ENCODE measurements around the gene GNB2.
A peak's percentile ranks its signal among the peaks of the same experiment; 100 is the strongest.

The GNB2 gene

GRCh38 chr7:100687751-100688300 lies 14.3 kb downstream of the GNB2 start:
- no peak overlapping the region for H3K27ac ChIP-seq (ENCODE audit: low read depth, low read length)
- H3K9ac ChIP-seq (ENCODE audit: low read depth in 1 of 2, low read length in 2 of 2): no peak overlapping the region
- H3K4me3 ChIP-seq (ENCODE audit: low read depth in 1 of 2, low read length in 2 of 2): no peak overlapping the region
- no peaks in the 10 kb centered on the region for H3K9me3 ChIP-seq (ENCODE audit: control insufficient read depth in 1 of 2, low read length in 2 of 2)
- peaks cover 15 to 19% of the 10 kb centered on the region in 2 donors for H3K4me1 ChIP-seq (ENCODE audit: control insufficient read depth in 1 of 2, insufficient read depth in 2 of 2, low read length in 2 of 2)
- H3K36me3 ChIP-seq (ENCODE audit: control insufficient read depth in 1 of 2, insufficient read depth in 2 of 2, low read length in 2 of 2): peaks cover 20 to 65% of the 10 kb centered on the region in 2 donors
- no peaks in the 10 kb centered on the region for H3K27me3 ChIP-seq (ENCODE audit: control insufficient read depth in 1 of 2, insufficient read depth in 2 of 2, low read length in 2 of 2)

- H3K4me3 ChIP-seq (ENCODE audit: low read depth in 1 of 2, low read length in 2 of 2): no peak overlapping the region
- H3K4me1 ChIP-seq (ENCODE audit: control insufficient read depth in 1 of 2, insufficient read depth in 2 of 2, low read length in 2 of 2): peaks cover 17 to 24% of the 10 kb centered on the region in 2 donors
- no peak overlapping the region for H3K27ac ChIP-seq (ENCODE audit: low read depth, low read length)
- no peaks in the 10 kb centered on the region for H3K27me3 ChIP-seq (ENCODE audit: control insufficient read depth in 1 of 2, insufficient read depth in 2 of 2, low read length in 2 of 2)
- H3K9ac ChIP-seq (ENCODE audit: low read depth in 1 of 2, low read length in 2 of 2): no peak overlapping the region
- peaks cover 20 to 60% of the 10 kb centered on the region in 2 donors for H3K36me3 ChIP-seq (ENCODE audit: control insufficient read depth in 1 of 2, insufficient read depth in 2 of 2, low read length in 2 of 2)
- H3K9me3 ChIP-seq (ENCODE audit: control insufficient read depth in 1 of 2, low read length in 2 of 2): no peaks in the 10 kb centered on the region
Observed at GRCh38 chr7:100688326-100688860, 14.9 kb downstream of the GNB2 start.

- H3K4me1 ChIP-seq (ENCODE audit: control insufficient read depth in 1 of 2, insufficient read depth in 2 of 2, low read length in 2 of 2): peaks cover 17 to 24% of the 10 kb centered on the region in 2 donors
- no peak overlapping the region for H3K4me3 ChIP-seq (ENCODE audit: low read depth in 1 of 2, low read length in 2 of 2)
- H3K27ac ChIP-seq (ENCODE audit: low read depth, low read length): no peak overlapping the region
- no peaks in the 10 kb centered on the region for H3K9me3 ChIP-seq (ENCODE audit: control insufficient read depth in 1 of 2, low read length in 2 of 2)
- no peaks in the 10 kb centered on the region for H3K27me3 ChIP-seq (ENCODE audit: control insufficient read depth in 1 of 2, insufficient read depth in 2 of 2, low read length in 2 of 2)
- H3K36me3 ChIP-seq (ENCODE audit: control insufficient read depth in 1 of 2, insufficient read depth in 2 of 2, low read length in 2 of 2): peaks cover 16 to 50% of the 10 kb centered on the region in 2 donors
- no peak overlapping the region for H3K9ac ChIP-seq (ENCODE audit: low read depth in 1 of 2, low read length in 2 of 2)
Observed at GRCh38 chr7:100689230-100690135, 15.9 kb downstream of the GNB2 start.

GRCh38 chr7:100691676-100692577 lies 18.4 kb downstream of the GNB2 start:
- Histone ChIP-seq H3K9me3 (ENCODE audit: control insufficient read depth in 1 of 2, low read length in 2 of 2) (no peaks in the 10 kb centered on the region), H3K4me3 (ENCODE audit: low read depth in 1 of 2, low read length in 2 of 2) (peak overlapping the region; percentile 31 to 80), H3K9ac (ENCODE audit: low read depth in 1 of 2, low read length in 2 of 2) (peak overlapping the region; percentile 25 to 56), H3K27me3 (ENCODE audit: control insufficient read depth in 1 of 2, insufficient read depth in 2 of 2, low read length in 2 of 2) (no peaks in the 10 kb centered on the region), H3K36me3 (ENCODE audit: control insufficient read depth in 1 of 2, insufficient read depth in 2 of 2, low read length in 2 of 2) (peaks cover 0 to 29% of the 10 kb centered on the region in 2 donors), H3K4me1 (ENCODE audit: control insufficient read depth in 1 of 2, insufficient read depth in 2 of 2, low read length in 2 of 2) (peaks cover 17 to 24% of the 10 kb centered on the region in 2 donors), H3K27ac (ENCODE audit: low read depth, low read length) (no peak overlapping the region)

- Histone ChIP-seq H3K9ac (ENCODE audit: low read depth in 1 of 2, low read length in 2 of 2) (peak overlapping the region; percentile 56 to 70), H3K4me1 (ENCODE audit: control insufficient read depth in 1 of 2, insufficient read depth in 2 of 2, low read length in 2 of 2) (peaks cover 17 to 24% of the 10 kb centered on the region in 2 donors), H3K27ac (ENCODE audit: low read depth, low read length) (no peak overlapping the region)
Observed at GRCh38 chr7:100692578-100692961, 19.0 kb downstream of the GNB2 start.

GRCh38 chr7:100693312-100694097 lies 20.0 kb downstream of the GNB2 start:
- peak overlapping the region; percentile 74 to 80 for H3K4me3 ChIP-seq (ENCODE audit: low read depth in 1 of 2, low read length in 2 of 2)
- H3K9me3 ChIP-seq (ENCODE audit: control insufficient read depth in 1 of 2, low read length in 2 of 2): no peaks in the 10 kb centered on the region
- peaks cover 17 to 24% of the 10 kb centered on the region in 2 donors for H3K4me1 ChIP-seq (ENCODE audit: control insufficient read depth in 1 of 2, insufficient read depth in 2 of 2, low read length in 2 of 2)
- peaks cover 0 to 15% of the 10 kb centered on the region in 2 donors for H3K36me3 ChIP-seq (ENCODE audit: control insufficient read depth in 1 of 2, insufficient read depth in 2 of 2, low read length in 2 of 2)
- H3K27ac ChIP-seq (ENCODE audit: low read depth, low read length): no peak overlapping the region
- H3K27me3 ChIP-seq (ENCODE audit: control insufficient read depth in 1 of 2, insufficient read depth in 2 of 2, low read length in 2 of 2): no peaks in the 10 kb centered on the region
- H3K9ac ChIP-seq (ENCODE audit: low read depth in 1 of 2, low read length in 2 of 2): peak overlapping the region; percentile 56 to 70

More at GRCh38 chr7:100692578-100692961, 19.0 kb downstream of the GNB2 start:
- Histone ChIP-seq H3K9me3 (ENCODE audit: control insufficient read depth in 1 of 2, low read length in 2 of 2) (no peaks in the 10 kb centered on the region), H3K27me3 (ENCODE audit: control insufficient read depth in 1 of 2, insufficient read depth in 2 of 2, low read length in 2 of 2) (no peaks in the 10 kb centered on the region), H3K4me3 (ENCODE audit: low read depth in 1 of 2, low read length in 2 of 2) (peak overlapping the region; percentile 74 to 80), H3K36me3 (ENCODE audit: control insufficient read depth in 1 of 2, insufficient read depth in 2 of 2, low read length in 2 of 2) (peaks cover 0 to 23% of the 10 kb centered on the region in 2 donors)

- peaks cover 0 to 7% of the 10 kb centered on the region in 2 donors for H3K36me3 ChIP-seq (ENCODE audit: control insufficient read depth in 1 of 2, insufficient read depth in 2 of 2, low read length in 2 of 2)
- peak within 1 kb of the TSS; percentile 74 to 80 for H3K4me3 ChIP-seq (ENCODE audit: low read depth in 1 of 2, low read length in 2 of 2)
- H3K9me3 ChIP-seq (ENCODE audit: control insufficient read depth in 1 of 2, low read length in 2 of 2): no peaks in the 10 kb centered on the region
- H3K27me3 ChIP-seq (ENCODE audit: control insufficient read depth in 1 of 2, insufficient read depth in 2 of 2, low read length in 2 of 2): no peaks in the 10 kb centered on the region
- H3K4me1 ChIP-seq (ENCODE audit: control insufficient read depth in 1 of 2, insufficient read depth in 2 of 2, low read length in 2 of 2): peaks cover 17 to 24% of the 10 kb centered on the region in 2 donors
- no peak within 1 kb of the TSS for H3K27ac ChIP-seq (ENCODE audit: low read depth, low read length)
- H3K9ac ChIP-seq (ENCODE audit: low read depth in 1 of 2, low read length in 2 of 2): peak within 1 kb of the TSS; percentile 56 to 70
Observed at GRCh38 chr7:100694098-100694745, 20.7 kb downstream of the GNB2 start, which contains the start of gene GIGYF1. TSS of gene GIGYF1 (minus strand) at chr7:100694250. CDS start at chr7:100688238, 6,012 bp downstream.

- Histone ChIP-seq H3K9ac (ENCODE audit: low read depth in 1 of 2, low read length in 2 of 2) (no peak overlapping the region), H3K4me3 (ENCODE audit: low read depth in 1 of 2, low read length in 2 of 2) (no peak overlapping the region), H3K4me1 (ENCODE audit: control insufficient read depth in 1 of 2, insufficient read depth in 2 of 2, low read length in 2 of 2) (peaks cover 15 to 22% of the 10 kb centered on the region in 2 donors), H3K27me3 (ENCODE audit: control insufficient read depth in 1 of 2, insufficient read depth in 2 of 2, low read length in 2 of 2) (peaks cover 4% of the 10 kb centered on the region in 2 donors), H3K9me3 (ENCODE audit: control insufficient read depth in 1 of 2, low read length in 2 of 2) (no peaks in the 10 kb centered on the region), H3K36me3 (ENCODE audit: control insufficient read depth in 1 of 2, insufficient read depth in 2 of 2, low read length in 2 of 2) (no peaks in the 10 kb centered on the region), H3K27ac (ENCODE audit: low read depth, low read length) (no peak overlapping the region)
Observed at GRCh38 chr7:100696123-100696521, 22.6 kb downstream of the GNB2 start.

GRCh38 chr7:100699018-100699417 lies 25.5 kb downstream of the GNB2 start:
- Histone ChIP-seq H3K4me1 (ENCODE audit: control insufficient read depth in 1 of 2, insufficient read depth in 2 of 2, low read length in 2 of 2) (no peaks in the 10 kb centered on the region), H3K9me3 (ENCODE audit: control insufficient read depth in 1 of 2, low read length in 2 of 2) (no peaks in the 10 kb centered on the region), H3K4me3 (ENCODE audit: low read depth in 1 of 2, low read length in 2 of 2) (no peak overlapping the region), H3K27ac (ENCODE audit: low read depth, low read length) (no peak overlapping the region), H3K9ac (ENCODE audit: low read depth in 1 of 2, low read length in 2 of 2) (no peak overlapping the region), H3K27me3 (ENCODE audit: control insufficient read depth in 1 of 2, insufficient read depth in 2 of 2, low read length in 2 of 2) (peaks cover 4% of the 10 kb centered on the region in 2 donors), H3K36me3 (ENCODE audit: control insufficient read depth in 1 of 2, insufficient read depth in 2 of 2, low read length in 2 of 2) (no peaks in the 10 kb centered on the region)
